Neural cell (in vitro differentiated cells): Measurements from ENCODE around the gene GPC3. TPM values are rescaled to one million over a fixed set of nuclear protein-coding genes. Genes with fewer than 3 reads are reported as not detected.

Experiments
- H2AFZ ChIP-seq: fragments of 200-600, 300-800 bp; sonication (generic), shearing (Covaris generic); 2 replicates; pipeline ENCODE4 v1.6.0; 2014; ENCODE audit warnings: low read depth, mild to moderate bottlenecking, antibody characterized with exemption, low read length, moderate library complexity
- H3F3A ChIP-seq: fragments of 200-600 bp; shearing (Covaris generic); 2 replicates; pipeline ENCODE4 v1.6.1; 2016; ENCODE audit warnings: mild to moderate bottlenecking, moderate library complexity, mixed read lengths, antibody characterized with exemption, low read length; ENCODE audit not compliant: insufficient read depth, poor library complexity, severe bottlenecking
- H3K27ac ChIP-seq: fragments of 200-600, 300-800 bp; sonication (generic), shearing (Covaris generic); 2 replicates; pipeline ENCODE4 v1.5.1; 2014; ENCODE audit warnings: mild to moderate bottlenecking, low read length, moderate library complexity
- H3K27me3 ChIP-seq: fragments of 300-800, 200-600 bp; sonication (generic), shearing (Covaris generic); 2 replicates; pipeline ENCODE4 v1.6.0; 2014; ENCODE audit warnings: mild to moderate bottlenecking, low read depth, low read length, moderate library complexity; ENCODE audit not compliant: insufficient read depth
- H3K36me3 ChIP-seq: fragments of 300-800, 200-600 bp; sonication (generic), shearing (Covaris generic); 2 replicates; pipeline ENCODE4 v1.5.1; 2014; ENCODE audit warnings: mild to moderate bottlenecking, antibody characterized with exemption, low read length, moderate library complexity; ENCODE audit not compliant: insufficient read depth
- H3K4me2 ChIP-seq: fragments of 300-800, 200-600 bp; sonication (generic), shearing (Covaris generic); 2 replicates; pipeline ENCODE4 v1.6.0; 2014; ENCODE audit warnings: mild to moderate bottlenecking, low read length
- H3K4me3 ChIP-seq: fragments of 300-800, 200-600 bp; sonication (generic), shearing (Covaris generic); 2 replicates; pipeline ENCODE4 v1.5.1; 2014; ENCODE audit warnings: mild to moderate bottlenecking, low read length, moderate library complexity
- H3K79me2 ChIP-seq: fragments of 200-600 bp; shearing (Covaris generic); replicated peaks from 2 replicates; pipeline ENCODE4 v1.6.0; 2014; ENCODE audit warnings: mild to moderate bottlenecking, low read length, moderate library complexity; ENCODE audit not compliant: insufficient read depth
- H3K9ac ChIP-seq: fragments of 300-800, 200-600 bp; sonication (generic), shearing (Covaris generic); 2 replicates; pipeline ENCODE4 v1.6.1; 2016; ENCODE audit warnings: mild to moderate bottlenecking, low read length, mixed read lengths
- H3K9me2 ChIP-seq: fragments of 200-600 bp; shearing (Covaris generic); 2 replicates; pipeline ENCODE4 v1.6.1; 2016; ENCODE audit warnings: mild to moderate bottlenecking, low read length, mixed read lengths; ENCODE audit not compliant: insufficient read depth
- H3K9me3 ChIP-seq: fragments of 200-600, 300-800 bp; sonication (generic), shearing (Covaris generic); 2 replicates; pipeline ENCODE4 v1.6.1; 2016; ENCODE audit warnings: mild to moderate bottlenecking, mixed run types, low read length, moderate library complexity, mixed read lengths
- H4K20me1 ChIP-seq: fragments of 200-600 bp; shearing (Covaris generic); 2 replicates; pipeline ENCODE4 v1.6.1; 2016; ENCODE audit warnings: mild to moderate bottlenecking, mixed run types; ENCODE audit not compliant: insufficient read depth
- EP300 ChIP-seq: fragments of 450-650 bp; conservative IDR thresholded peaks from 2 replicates; pipeline ENCODE4 v1.6.1; 2014; ENCODE audit warnings: antibody characterized with exemption, mild to moderate bottlenecking, moderate library complexity; ENCODE audit not compliant: poor library complexity, severe bottlenecking
- EZH2 ChIP-seq: fragments of 200-600, 300-800 bp; shearing (Covaris generic), sonication (generic); IDR thresholded peaks from 2 replicates; pipeline ENCODE4 v1.6.1; 2014; ENCODE audit warnings: antibody characterized with exemption, low read length, borderline replicate concordance, mild to moderate bottlenecking; ENCODE audit not compliant: insufficient read depth, poor library complexity, severe bottlenecking
- POLR2AphosphoS5 ChIP-seq: IDR thresholded peaks from 2 replicates; pipeline ENCODE4 v1.6.1; 2012
- RAD21 ChIP-seq: fragments of 450-650 bp; conservative IDR thresholded peaks from 2 replicates; pipeline ENCODE4 v1.6.1; 2014; ENCODE audit warnings: antibody characterized with exemption, mild to moderate bottlenecking, moderate library complexity
- REST ChIP-seq: IDR thresholded peaks from 2 replicates; pipeline ENCODE4 v1.6.1; 2012; ENCODE audit warnings: borderline replicate concordance
- SMC3 ChIP-seq: fragments of 450-650 bp; conservative IDR thresholded peaks from 2 replicates; pipeline ENCODE4 v1.6.1; 2014; ENCODE audit warnings: antibody characterized with exemption, mild to moderate bottlenecking, moderate library complexity; ENCODE audit not compliant: poor library complexity
- TAF1 ChIP-seq: IDR thresholded peaks from 2 replicates; pipeline ENCODE4 v1.6.1; 2012; ENCODE audit warnings: low read depth
- polyA plus RNA-seq: library from polyadenylated mRNA; depleted of rRNA; stranded (reverse); fragments of >200 nt; gene quantifications from 2 replicates; pipeline ENCODE4 v1.2.3, GENCODE V29; 2014
- TF ChIP-seq, protein P1 (sequence below): fragments of 450-650 bp; IDR thresholded peaks from 2 replicates; pipeline ENCODE4 v1.5.1; 2014; ENCODE audit warnings: antibody characterized with exemption, mild to moderate bottlenecking, moderate library complexity; ENCODE audit not compliant: poor library complexity, severe bottlenecking

The GPC3 gene
- polyA plus RNA-seq, 1 donor from 2014 or later = 2.1 TPM

DNA sequence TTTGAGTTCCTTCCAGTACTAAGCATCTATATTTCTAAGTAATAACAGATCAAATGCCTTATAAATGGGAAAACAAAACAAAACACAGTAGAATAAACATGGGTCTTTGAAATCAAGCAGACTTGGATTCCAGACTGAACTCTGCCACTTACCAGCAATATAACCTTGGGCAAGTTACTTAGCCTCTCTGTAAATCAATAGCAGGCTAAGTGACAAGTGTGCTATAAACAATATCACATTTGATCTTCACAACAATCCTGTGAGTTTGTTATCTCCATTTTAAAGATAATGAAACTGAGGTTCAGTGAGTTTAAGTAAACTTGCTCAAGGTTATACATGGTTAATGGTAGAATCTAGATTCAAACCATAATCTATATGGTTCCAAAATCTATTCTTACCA, 165.8 kb downstream of the GPC3 start:
- no peak overlapping the region for H3K9ac ChIP-seq
- no peaks in the 10 kb centered on the region for H4K20me1 ChIP-seq
- no peaks in the 10 kb centered on the region for H3K36me3 ChIP-seq
- no peak overlapping the region for H3K27ac ChIP-seq
- H3K4me2 ChIP-seq = no peak overlapping the region
- no peaks in the 10 kb centered on the region for H3K79me2 ChIP-seq
- H2AFZ ChIP-seq = no peak overlapping the region
- TF ChIP-seq, protein P1, sequence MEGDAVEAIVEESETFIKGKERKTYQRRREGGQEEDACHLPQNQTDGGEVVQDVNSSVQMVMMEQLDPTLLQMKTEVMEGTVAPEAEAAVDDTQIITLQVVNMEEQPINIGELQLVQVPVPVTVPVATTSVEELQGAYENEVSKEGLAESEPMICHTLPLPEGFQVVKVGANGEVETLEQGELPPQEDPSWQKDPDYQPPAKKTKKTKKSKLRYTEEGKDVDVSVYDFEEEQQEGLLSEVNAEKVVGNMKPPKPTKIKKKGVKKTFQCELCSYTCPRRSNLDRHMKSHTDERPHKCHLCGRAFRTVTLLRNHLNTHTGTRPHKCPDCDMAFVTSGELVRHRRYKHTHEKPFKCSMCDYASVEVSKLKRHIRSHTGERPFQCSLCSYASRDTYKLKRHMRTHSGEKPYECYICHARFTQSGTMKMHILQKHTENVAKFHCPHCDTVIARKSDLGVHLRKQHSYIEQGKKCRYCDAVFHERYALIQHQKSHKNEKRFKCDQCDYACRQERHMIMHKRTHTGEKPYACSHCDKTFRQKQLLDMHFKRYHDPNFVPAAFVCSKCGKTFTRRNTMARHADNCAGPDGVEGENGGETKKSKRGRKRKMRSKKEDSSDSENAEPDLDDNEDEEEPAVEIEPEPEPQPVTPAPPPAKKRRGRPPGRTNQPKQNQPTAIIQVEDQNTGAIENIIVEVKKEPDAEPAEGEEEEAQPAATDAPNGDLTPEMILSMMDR = no peak
- no peak for TF ChIP-seq EP300
- TF ChIP-seq POLR2AphosphoS5 = no peak
- no peak for TF ChIP-seq REST
- TF ChIP-seq SMC3 = no peak
- no peak for TF ChIP-seq RAD21
- H3K9me3 ChIP-seq = no peaks in the 10 kb centered on the region
- no peak overlapping the region for H3K4me3 ChIP-seq
- H3F3A ChIP-seq = no peaks in the 10 kb centered on the region
- H3K9me2 ChIP-seq = no peaks in the 10 kb centered on the region
- no peaks in the 10 kb centered on the region for H3K27me3 ChIP-seq

- no peaks in the 10 kb centered on the region for H3K36me3 ChIP-seq
- H3K4me3 ChIP-seq = no peak overlapping the region
- H3K27ac ChIP-seq = no peak overlapping the region
- no peaks in the 10 kb centered on the region for H3F3A ChIP-seq
- no peak overlapping the region for H3K9ac ChIP-seq
- no peak overlapping the region for H3K4me2 ChIP-seq
- no peaks in the 10 kb centered on the region for H3K79me2 ChIP-seq
- H3K9me3 ChIP-seq = no peaks in the 10 kb centered on the region
- no peaks in the 10 kb centered on the region for H4K20me1 ChIP-seq
- H3K9me2 ChIP-seq = no peaks in the 10 kb centered on the region
- H2AFZ ChIP-seq = no peak overlapping the region
- TF ChIP-seq REST = no peak
- TF ChIP-seq POLR2AphosphoS5 = no peak
- TF ChIP-seq, protein P1 = no peak
- TF ChIP-seq SMC3 = no peak
- TF ChIP-seq TAF1 = no peak
- no peak for TF ChIP-seq EZH2
- no peaks in the 10 kb centered on the region for H3K27me3 ChIP-seq
Measured at GRCh38 chrX:133818019-133818418, 167.4 kb downstream of the GPC3 start.
